Measurements from ENCODE around the gene IPO5.
"Not testable (repeated sequence)": the region's sequence is repeated elsewhere in the genome, so short reads cannot be mapped to it uniquely, and the experiment has no call there.

IPO5 gene

GRCh38 chr13:98019186-98019585 lies 65.7 kb downstream of the IPO5 start:
- no peak for DNase-seq

- DNase-seq, result no peak
Measured at GRCh38 chr13:98020271-98020670, 66.8 kb downstream of the IPO5 start.

GRCh38 chr13:98022210-98022609 lies 68.7 kb downstream of the IPO5 start:
- DNase-seq, result no peak

GRCh38 chr13:98025480-98026025 lies 72.1 kb downstream of the IPO5 start:
- DNase-seq, result no peak

GRCh38 chr13:98026457-98026857 lies 73.0 kb downstream of the IPO5 start:
- no peak for DNase-seq

GRCh38 chr13:98032168-98032567 lies 78.7 kb downstream of the IPO5 start:
- DNase-seq, result no peak

- DNase-seq, result no peak
Measured at GRCh38 chr13:98033277-98034247, 80.1 kb downstream of the IPO5 start.

- DNase-seq, result no peak
Measured at GRCh38 chr13:98035373-98035772, 81.9 kb downstream of the IPO5 start.

- not testable (repeated sequence) for DNase-seq
Measured at GRCh38 chr13:98036564-98037302, 83.3 kb downstream of the IPO5 start.

GRCh38 chr13:98039261-98039660 lies 85.8 kb downstream of the IPO5 start:
- no peak for DNase-seq

GRCh38 chr13:98039964-98040363 lies 86.5 kb downstream of the IPO5 start:
- no peak for DNase-seq

- no peak for DNase-seq
Measured at GRCh38 chr13:98041081-98041820, 87.8 kb downstream of the IPO5 start.

- no peak for DNase-seq
Measured at GRCh38 chr13:98044301-98044700, 90.8 kb downstream of the IPO5 start.

GRCh38 chr13:98047785-98048184 lies 94.3 kb downstream of the IPO5 start:
- DNase-seq, result not testable (repeated sequence)

GRCh38 chr13:98048265-98048664 lies 94.8 kb downstream of the IPO5 start:
- no peak for DNase-seq

- no peak for DNase-seq
Measured at GRCh38 chr13:98050041-98050466, 96.6 kb downstream of the IPO5 start.

- DNase-seq, result no peak
Measured at GRCh38 chr13:98052412-98052811, 98.9 kb downstream of the IPO5 start.

- no peak for DNase-seq
Measured at GRCh38 chr13:98054301-98054700, 100.8 kb downstream of the IPO5 start.

- no peak for DNase-seq
Measured at GRCh38 chr13:98055623-98056022, 102.1 kb downstream of the IPO5 start.

GRCh38 chr13:98056839-98057410 lies 103.5 kb downstream of the IPO5 start:
- no peak for DNase-seq

- no peak for DNase-seq
Measured at GRCh38 chr13:98059276-98059675, 105.8 kb downstream of the IPO5 start.

GRCh38 chr13:98060282-98060681 lies 106.8 kb downstream of the IPO5 start:
- DNase-seq, result no peak

GRCh38 chr13:98065468-98065867 lies 112.0 kb downstream of the IPO5 start:
- no peak for DNase-seq
